ENCODE measurements around the gene RMDN3.

- no peak for TF ChIP-seq RAD21 (conservative IDR thresholded peaks at IDR 0.05 in 1 of 2, IDR thresholded peaks at IDR 0.05 in 1 of 2)
- TF ChIP-seq POLR2A (IDR thresholded peaks at IDR 0.05; ENCODE audit: low read length), result no peak
- TF ChIP-seq KDM1A (IDR thresholded peaks at IDR 0.05; ENCODE audit: low read depth), result no peak
- TF ChIP-seq CTCF (IDR thresholded peaks at IDR 0.05), result no peak
- TF ChIP-seq ZC3H11A (IDR thresholded peaks at IDR 0.05), result no peak
- TF ChIP-seq USF2 (IDR thresholded peaks at IDR 0.05), result no peak
- no peak for TF ChIP-seq HDAC2 (IDR thresholded peaks at IDR 0.05)
- no peak for TF ChIP-seq RFX5 (IDR thresholded peaks at IDR 0.05)
- TF ChIP-seq BHLHE40 (IDR thresholded peaks at IDR 0.05; ENCODE audit: low read depth, low read length), result no peak
- TF ChIP-seq ESRRA (IDR thresholded peaks at IDR 0.05; ENCODE audit: borderline replicate concordance, low read length), result no peak
Measured at GRCh38 chr15:40750885-40751284, 4.2 kb downstream of the RMDN3 start.
